ENCODE data around the gene ERGIC1.

Gene ERGIC1

GRCh38 chr5:172918421-172919371 lies 84.6 kb downstream of the ERGIC1 start:
- DNase-seq (ENCODE audit: low read depth in 2 of 2, low spot score in 1 of 2) = peak in 1 of 2 donors; percentile 13

GRCh38 chr5:172919525-172920446 lies 85.7 kb downstream of the ERGIC1 start:
- DNase-seq (ENCODE audit: low read depth in 2 of 2, low spot score in 1 of 2) = no peak

- no peak for DNase-seq (ENCODE audit: low read depth in 2 of 2, low spot score in 1 of 2)
Measured at GRCh38 chr5:172920447-172920849, 86.4 kb downstream of the ERGIC1 start.

GRCh38 chr5:172920995-172921394 lies 86.9 kb downstream of the ERGIC1 start:
- DNase-seq (ENCODE audit: low read depth in 2 of 2, low spot score in 1 of 2) = no peak

GRCh38 chr5:172921906-172922305 lies 87.9 kb downstream of the ERGIC1 start:
- DNase-seq (ENCODE audit: low read depth in 2 of 2, low spot score in 1 of 2) = no peak

GRCh38 chr5:172923539-172923938 lies 89.5 kb downstream of the ERGIC1 start:
- no peak for DNase-seq (ENCODE audit: low read depth in 2 of 2, low spot score in 1 of 2)

GRCh38 chr5:172925336-172925948 lies 91.4 kb downstream of the ERGIC1 start:
- DNase-seq (ENCODE audit: low read depth in 2 of 2, low spot score in 1 of 2) = no peak

GRCh38 chr5:172926008-172926523 lies 92.0 kb downstream of the ERGIC1 start:
- DNase-seq (ENCODE audit: low read depth in 2 of 2, low spot score in 1 of 2) = no peak

GRCh38 chr5:172926796-172927195 lies 92.7 kb downstream of the ERGIC1 start:
- no peak for DNase-seq (ENCODE audit: low read depth in 2 of 2, low spot score in 1 of 2)

- DNase-seq (ENCODE audit: low read depth in 2 of 2, low spot score in 1 of 2) = no peak
Measured at GRCh38 chr5:172929371-172929838, 95.4 kb downstream of the ERGIC1 start.

- DNase-seq (ENCODE audit: low read depth in 2 of 2, low spot score in 1 of 2) = no peak
Measured at GRCh38 chr5:172931001-172931536, 97.0 kb downstream of the ERGIC1 start.

GRCh38 chr5:172932313-172933017 lies 98.4 kb downstream of the ERGIC1 start:
- peak; percentile 39 to 44 for DNase-seq (ENCODE audit: low read depth in 2 of 2, low spot score in 1 of 2)

- no peak for DNase-seq (ENCODE audit: low read depth in 2 of 2, low spot score in 1 of 2)
Measured at GRCh38 chr5:172933238-172933637, 99.2 kb downstream of the ERGIC1 start.

GRCh38 chr5:172935096-172935495 lies 101.0 kb downstream of the ERGIC1 start:
- DNase-seq (ENCODE audit: low read depth in 2 of 2, low spot score in 1 of 2) = no peak

GRCh38 chr5:172936401-172936800 lies 102.3 kb downstream of the ERGIC1 start:
- no peak for DNase-seq (ENCODE audit: low read depth in 2 of 2, low spot score in 1 of 2)

GRCh38 chr5:172939071-172939470 lies 105.0 kb downstream of the ERGIC1 start:
- no peak for DNase-seq (ENCODE audit: low read depth in 2 of 2, low spot score in 1 of 2)

- DNase-seq (ENCODE audit: low read depth in 2 of 2, low spot score in 1 of 2) = no peak
Measured at GRCh38 chr5:172939611-172940267, 105.7 kb downstream of the ERGIC1 start.

GRCh38 chr5:172940268-172941066 lies 106.4 kb downstream of the ERGIC1 start:
- DNase-seq (ENCODE audit: low read depth in 2 of 2, low spot score in 1 of 2) = no peak

GRCh38 chr5:172941067-172941516 lies 107.0 kb downstream of the ERGIC1 start:
- no peak for DNase-seq (ENCODE audit: low read depth in 2 of 2, low spot score in 1 of 2)

Measured in stimulated activated CD8-positive, alpha-beta memory T cell treated with anti-CD3 and anti-CD28 coated beads, Interleukin-4, amount 100 ng/mL, for 1 hour (primary cell).